Measurements from ENCODE around the gene POM121L2.
"Not testable (repeated sequence)": the region's sequence is repeated elsewhere in the genome, so short reads cannot be mapped to it uniquely, and the experiment has no call there.

The POM121L2 gene

DNA sequence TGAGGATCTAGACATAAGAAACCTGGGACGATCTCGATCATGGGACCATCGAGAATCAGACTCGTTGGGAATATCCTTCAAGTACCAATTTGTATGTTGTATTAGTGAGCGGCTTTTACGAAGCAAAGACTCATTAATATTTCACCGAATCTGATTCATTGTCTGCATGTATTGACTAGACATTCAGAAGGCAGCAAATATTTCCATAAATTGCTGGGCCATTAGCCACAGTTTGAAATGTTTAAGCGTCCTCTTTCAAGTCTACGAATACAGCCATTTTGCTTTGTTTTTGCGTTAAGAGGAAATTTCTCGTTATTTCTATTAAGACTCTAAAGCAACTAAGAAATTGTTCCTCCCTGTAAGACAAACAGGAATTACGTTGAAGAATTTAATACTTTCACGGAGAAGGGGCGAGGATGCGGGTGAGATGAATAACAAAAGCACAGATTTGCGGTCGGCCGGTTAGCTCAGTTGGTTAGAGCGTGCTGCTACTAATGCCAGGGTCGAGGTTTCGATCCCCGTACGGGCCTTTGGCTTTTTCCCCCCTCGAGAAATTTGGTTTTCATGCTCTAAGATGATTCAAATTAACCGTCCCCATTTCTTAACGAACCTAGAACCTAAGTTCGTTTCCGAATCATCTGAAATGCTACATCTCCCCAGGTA is 18.5 kb downstream of the POM121L2 start:
- DNase-seq: no peak

DNA sequence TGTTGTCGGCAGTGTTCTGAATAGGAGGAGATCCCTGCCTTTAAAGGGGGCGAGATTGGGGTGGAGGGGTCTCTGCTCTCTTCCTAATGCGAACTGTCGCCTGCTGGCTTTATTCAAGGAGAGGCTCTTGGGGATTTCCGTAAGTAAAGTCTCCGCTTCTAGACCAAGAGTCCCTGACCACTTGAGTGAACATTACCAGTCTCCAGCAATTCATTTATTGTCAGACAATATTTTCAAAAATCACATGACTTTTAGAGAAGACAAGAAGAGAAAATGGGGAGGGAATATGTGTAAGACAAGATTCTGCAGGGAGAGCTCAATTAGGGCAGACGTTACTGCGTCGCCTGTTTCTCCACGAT is 21.2 kb downstream of the POM121L2 start:
- no peak for DNase-seq

DNA sequence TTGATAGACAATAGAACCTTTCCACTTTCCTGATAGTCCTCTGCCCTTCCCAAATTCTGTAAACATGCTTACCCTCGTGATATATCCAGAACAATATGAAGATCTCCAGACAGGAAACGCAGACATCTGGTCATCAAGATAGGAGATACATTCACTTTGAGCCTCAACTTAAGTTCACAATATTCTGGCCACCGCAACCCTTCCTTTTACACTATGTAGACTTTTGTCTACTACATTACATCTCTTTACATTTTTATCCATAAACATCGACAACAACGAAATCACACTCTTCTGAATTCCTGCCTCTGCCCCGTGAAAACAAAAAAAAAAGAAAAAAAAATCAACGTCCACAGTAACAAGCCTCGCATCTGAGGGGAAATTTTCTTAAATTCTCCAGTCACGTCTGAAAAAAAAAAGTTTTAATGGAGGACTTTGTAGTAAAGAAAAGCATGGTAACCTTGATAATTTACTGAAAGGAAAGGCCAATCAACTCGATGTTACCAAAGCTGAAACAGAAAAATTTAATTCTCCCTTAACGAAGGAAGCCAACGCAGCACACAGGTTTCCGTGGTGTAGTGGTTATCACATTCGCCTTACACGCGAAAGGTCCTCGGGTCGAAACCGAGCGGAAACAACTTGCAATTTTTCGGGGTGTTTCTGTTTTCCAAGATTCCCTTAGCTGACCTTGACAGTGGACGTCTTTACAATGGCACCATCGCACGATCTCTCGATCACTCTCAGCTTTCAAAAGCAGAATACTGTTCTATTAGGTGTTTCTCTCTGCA is 21.8 kb downstream of the POM121L2 start:
- DNase-seq: no peak

DNA sequence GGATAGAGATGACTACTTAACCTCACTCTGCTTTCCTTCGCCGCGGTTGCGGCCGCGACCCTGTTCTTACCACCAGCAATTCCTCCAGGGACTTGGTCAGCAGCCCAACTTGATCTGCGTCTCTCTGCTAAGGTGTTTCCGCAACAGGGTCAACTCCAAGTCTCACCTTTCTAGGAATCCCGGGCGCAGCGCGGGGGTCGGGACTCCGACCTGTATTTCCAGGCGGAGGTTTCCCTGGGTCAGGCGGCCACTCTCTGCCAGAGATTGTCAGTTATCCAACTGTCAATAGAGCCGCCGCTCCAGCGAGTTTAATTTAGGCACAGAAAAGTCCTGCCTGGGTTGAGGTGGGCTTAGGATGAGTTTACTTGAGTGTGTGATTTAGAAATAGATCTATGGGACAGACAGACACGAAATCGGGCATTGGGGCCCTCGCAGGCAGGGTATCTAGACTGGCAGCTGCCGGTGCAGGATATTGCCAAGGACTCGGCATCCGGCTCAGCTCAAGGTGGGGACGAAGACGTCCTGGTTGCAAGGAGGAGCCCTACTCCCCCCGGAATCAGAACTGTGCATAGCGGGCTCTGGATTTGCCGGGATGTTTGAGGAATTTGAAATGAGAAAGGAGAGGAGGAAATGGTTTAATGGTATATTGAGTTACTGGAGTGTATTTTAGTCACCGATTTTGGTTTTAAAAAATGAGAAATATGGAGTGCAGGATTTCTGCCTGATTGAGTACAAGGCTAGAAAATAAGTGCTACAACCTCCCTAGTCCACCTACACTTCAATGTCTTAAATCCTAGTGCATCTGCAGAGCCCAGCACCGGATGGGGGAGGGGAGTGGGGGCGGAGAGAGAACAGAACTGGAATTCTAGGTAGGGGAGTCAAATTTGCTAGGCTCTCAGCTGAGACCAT is 23.7 kb downstream of the POM121L2 start:
- DNase-seq: no peak

DNA sequence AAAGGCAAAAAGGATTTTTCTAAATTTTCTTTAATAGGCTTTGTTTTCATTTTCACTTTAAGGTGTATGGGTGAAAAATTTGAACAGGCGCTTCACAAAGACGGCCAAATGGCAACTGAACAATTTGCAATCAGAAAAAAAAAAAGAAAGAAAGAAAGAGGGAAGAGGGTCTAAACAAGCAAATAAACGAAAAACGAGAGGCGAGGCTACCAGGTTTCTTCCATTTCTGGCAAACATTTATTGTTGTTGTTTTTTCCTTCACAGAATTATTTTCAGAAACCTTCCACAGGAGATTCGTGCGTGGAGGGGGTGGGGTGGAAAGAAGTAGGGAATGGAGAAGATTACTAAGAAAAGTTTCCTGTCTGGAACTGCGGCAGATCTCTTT is 24.3 kb downstream of the POM121L2 start:
- DNase-seq: no peak

DNA sequence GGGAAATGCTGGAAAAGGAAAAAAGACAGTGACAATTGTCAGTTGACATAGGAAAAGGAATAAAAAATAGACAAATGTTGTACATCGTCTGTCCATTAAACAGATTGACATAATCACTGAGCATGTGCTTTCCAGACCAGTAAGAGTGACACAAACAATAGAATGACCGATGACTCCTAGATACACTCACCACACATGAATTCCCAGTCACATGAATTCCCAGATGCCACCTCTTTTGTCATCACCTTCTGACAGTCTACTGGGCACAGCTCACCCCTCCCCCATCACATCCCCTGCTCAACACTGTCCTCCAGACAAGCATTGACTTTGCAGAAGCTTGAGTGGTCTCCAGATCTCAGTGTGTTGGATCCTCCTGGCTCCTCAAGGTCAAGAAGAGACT is 25.9 kb downstream of the POM121L2 start:
- no peak for DNase-seq

DNA sequence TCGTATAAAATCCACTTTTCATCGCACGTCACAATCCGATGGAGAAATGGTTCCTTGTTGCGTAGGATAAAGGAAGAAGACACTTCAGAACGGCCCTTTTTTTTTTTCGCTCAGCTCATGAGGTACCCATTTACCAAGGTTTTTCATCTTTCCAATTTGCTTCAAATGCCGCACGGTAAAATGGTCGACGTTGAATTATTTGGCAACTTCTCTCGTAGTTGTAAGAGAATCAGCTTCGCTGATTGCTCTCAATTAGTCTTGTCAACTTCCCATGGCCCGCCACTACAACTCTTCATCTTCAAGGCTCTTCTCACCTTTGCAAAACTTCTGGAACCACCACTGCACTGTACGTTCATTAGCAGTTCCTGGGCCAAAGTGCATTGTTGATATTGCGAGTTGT is 28.8 kb downstream of the POM121L2 start:
- no peak for DNase-seq

DNA sequence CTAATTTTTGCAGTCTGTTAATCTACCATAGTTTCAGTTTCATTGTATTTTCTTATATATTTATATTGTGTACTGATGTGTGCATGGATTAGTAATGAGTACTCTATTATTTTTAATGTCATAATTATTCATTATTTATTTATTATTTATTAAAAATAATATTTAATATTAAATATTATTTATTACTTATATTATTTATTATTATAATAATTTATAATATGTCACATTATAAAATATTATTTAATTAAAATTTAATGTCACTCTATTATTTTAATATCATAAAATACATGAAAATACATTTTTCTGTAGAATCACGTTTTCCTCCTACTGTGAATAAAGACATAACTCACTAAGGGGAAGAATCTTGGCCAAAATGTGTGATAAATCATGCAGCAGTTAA is 30.5 kb downstream of the POM121L2 start:
- no peak for DNase-seq

DNA sequence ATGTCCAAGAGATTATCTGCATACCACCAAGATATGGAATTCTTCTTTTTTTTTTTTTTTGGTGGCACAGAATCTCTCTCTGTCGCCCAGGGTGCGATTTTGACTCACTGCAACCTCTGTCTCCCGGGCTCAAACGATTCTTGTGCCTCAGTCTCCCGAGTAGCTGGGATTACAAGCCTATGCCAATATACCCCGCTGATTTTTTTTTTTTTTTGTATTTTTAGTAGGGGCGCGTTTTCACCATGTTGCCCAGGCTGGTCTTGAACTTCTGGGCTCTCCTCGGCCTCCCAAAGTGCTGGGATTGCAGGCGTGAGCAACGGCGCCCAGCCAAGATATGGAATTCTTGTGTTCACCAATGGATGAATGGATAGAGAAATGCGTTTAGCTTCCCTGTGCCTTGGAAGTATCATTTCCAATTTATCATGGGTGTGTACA is 31.0 kb downstream of the POM121L2 start:
- no peak for DNase-seq

DNA sequence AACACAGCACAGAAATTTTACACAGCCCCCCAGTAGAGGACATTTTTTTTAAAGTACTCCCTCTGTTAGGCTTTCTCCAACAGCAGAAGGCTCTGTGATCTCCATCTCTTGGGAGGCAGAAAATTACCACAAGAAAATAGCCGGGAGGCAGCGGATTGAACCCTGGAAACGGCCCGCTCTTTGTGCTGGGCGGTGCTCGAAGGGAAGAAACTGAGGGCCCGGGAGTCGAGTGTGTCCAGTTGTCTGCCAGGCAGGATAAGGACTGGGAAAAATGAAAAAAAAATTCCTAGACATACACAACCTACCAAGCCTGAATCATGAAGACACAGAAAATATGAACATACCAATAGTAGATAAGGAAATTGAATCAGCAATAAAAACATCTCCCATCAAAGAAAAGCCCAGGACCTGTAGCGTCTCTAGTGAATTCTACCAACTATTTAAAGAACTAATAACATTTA is 31.5 kb downstream of the POM121L2 start:
- DNase-seq: no peak

DNA sequence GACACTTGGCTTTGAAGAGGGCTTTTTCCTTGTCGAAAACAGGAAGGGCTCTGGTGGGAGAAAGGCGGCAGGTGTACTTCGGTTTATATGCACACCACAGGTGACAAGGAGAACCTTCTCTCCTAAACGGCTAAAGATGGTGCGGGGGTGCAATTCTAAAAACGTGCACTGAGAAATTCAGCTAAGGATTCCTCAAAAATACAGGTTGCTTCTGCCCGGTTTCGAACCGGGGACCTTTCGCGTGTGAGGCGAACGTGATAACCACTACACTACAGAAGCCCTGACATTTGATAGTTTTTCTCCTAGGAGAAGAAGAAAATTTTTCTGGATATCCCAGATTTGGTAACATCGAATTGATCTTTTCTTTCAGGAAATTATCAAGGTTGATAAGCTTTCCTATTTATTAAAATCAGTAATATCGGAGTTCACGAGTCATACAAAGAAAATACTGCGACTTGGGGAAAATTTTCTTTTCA is 32.0 kb downstream of the POM121L2 start:
- DNase-seq: no peak

DNA sequence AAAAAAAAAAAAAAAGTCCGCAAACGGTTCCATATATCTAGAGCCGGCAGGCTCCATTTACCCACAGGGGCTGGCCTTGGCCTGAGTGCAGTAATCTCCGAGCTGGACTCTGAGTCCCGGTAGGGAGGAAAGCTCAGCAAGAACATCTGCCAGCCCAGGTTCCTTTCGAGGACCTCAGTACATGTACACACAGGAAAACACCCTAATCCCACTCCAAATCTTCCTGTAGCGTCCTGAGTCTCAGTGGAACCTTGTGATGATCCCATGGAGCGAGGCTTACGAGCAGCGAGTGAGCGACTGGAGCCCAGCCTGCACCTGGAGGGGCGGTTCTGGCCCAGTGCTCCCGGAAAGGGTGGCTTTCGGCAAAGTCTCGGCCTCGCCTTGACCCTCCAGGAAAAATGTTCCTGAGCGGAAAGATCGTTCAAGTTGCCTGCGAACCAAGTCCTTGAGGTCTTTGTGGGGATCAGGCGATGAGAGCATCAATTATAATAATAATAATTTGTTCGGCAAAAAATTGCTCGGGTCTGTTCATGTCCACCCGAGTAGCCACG is 32.5 kb downstream of the POM121L2 start:
- DNase-seq: no peak

DNA sequence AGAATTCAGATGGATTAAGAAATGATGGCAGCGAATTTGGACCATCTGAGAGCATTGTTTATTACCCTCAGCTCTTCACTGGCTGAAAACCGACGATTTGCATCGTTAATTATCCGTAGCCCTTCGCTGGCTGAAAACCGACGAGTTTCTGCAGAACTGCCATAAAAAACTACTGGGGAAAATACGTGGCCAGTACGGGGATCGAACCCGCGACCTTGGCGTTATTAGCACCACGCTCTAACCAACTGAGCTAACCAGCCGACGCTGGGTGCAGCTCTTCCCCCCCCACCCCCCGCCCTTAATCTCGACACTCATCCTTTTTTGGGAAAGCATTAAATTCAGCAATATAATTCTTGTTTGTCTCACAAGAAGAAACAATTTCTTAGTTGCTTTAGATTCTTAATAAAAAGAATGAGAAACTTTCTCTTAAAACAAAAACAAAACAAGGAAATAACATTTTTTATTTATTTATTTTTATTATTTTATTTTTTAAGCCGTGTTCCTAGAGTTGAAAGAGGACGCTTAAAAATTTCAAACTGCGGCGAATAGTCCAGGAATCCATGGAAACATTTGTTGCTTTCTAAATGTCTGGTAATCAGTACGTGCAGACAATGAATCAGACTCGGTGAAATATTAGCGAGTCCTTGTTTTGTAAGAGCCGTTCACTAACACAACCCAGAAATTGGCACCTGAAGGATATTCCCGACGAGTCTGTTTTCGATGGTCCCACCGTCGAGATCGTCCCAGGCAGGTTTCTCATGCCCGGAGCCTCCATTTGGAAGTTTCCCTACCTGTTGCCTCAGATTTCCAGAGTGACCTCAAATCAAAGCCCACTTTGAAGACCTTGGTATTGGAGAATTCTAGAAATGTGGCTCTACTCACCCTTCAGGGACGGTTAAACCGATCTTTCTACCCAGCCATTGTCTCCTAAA is 36.8 kb downstream of the POM121L2 start:
- no peak for DNase-seq

DNA sequence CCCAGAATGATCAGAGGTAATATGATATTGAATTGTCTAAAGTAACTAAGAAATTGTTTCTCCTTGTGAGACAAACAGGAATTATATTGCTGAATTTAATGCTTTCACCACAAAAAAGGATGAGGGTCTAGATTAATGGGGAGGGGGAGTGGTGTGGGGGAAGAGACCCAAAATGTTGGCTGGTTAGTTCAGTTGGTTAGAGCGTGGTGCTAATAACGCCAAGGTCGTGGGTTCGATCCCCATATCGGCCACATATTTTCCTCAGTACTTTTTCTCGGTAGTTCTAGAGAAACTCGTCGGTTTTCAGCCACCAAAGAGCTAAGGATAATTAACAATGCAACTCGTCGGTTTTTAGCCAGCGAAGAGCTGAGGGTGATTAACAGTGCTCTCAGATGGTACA is 38.3 kb downstream of the POM121L2 start:
- no peak for DNase-seq

DNA sequence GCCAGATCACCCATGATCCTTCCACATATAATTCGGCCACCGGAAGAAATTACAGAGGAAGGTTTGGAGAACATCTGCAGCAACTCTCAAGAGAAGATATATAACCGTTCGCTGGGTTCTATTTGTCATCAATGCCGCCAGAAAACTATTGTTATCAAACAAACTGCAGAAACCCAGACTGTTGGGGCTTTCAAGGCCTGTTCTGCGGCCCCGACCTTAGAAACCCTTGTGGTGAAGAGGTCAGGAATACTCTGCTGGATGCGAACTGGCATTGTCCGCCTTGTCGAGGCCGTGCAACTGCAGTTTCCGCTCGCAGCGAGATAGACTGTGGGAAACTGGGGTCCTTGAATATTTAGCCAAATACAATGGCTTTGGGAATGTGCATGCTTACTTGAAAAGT is 43.3 kb downstream of the POM121L2 start:
- no peak for DNase-seq

DNA sequence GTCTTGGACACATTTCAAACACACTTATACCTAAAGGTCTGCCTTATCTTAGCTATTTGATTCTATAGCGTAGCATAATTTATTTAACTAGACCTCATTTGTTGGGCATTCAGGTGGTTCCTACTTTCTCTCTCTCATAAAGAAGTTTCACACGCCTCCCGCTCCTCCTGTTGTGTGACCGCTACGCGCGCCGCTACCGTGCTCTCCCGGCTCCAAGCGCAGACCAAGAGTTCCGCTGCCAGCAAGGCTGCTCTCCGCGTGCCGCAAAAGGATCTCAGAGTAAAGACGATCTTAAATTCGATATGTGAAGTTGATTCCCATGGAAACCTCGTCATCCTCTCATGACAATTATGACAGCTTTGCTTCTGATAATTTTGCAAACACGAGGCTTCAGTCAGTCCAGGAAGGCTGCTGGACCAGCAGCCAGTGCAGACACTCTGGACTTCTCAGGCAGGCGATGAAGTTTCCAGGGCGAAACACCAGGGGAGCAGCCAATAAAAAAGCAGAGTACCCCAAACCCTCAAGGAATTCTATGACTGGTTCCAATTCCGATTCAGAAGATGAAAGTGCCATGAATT is 44.1 kb downstream of the POM121L2 start:
- no peak for DNase-seq

DNA sequence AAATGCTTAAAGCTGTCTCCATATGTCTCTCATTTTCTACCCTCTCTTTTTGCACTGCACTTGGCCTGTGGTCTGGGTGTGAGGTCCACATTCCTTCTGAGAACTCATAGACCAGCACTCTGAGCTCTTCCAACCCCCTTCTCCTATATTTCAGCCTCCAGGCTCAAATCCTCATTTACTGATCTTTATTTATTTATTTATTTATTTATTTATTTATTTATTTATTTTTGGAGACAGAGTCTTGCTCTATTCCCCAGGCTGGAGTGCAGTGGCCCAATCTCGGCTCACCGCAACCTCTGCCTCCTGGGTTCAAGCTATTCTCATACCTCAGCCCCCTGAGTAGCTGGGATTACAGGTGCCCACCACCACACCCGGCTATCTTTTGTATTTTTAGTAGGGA is 45.1 kb downstream of the POM121L2 start:
- not testable (repeated sequence) for DNase-seq

DNA sequence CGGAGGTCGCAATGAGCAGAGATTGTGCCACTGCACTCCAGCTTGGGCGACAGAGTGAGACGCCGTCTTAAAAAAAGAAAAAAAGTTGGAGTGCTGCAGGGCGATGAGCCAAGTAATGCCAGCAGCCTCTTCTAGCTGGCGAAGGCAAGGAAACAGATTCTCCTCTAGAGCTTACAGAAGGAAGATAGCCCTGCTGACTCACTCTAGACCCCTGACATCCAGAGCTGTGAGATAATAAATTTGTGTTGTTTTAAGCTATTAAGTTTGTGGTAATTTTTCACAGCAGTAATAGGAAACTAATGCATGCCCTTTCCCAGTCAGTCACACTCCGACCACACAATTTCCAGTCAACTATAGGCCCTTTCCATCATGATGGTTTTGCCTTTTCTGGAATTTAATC is 48.2 kb downstream of the POM121L2 start:
- no peak for DNase-seq

DNA sequence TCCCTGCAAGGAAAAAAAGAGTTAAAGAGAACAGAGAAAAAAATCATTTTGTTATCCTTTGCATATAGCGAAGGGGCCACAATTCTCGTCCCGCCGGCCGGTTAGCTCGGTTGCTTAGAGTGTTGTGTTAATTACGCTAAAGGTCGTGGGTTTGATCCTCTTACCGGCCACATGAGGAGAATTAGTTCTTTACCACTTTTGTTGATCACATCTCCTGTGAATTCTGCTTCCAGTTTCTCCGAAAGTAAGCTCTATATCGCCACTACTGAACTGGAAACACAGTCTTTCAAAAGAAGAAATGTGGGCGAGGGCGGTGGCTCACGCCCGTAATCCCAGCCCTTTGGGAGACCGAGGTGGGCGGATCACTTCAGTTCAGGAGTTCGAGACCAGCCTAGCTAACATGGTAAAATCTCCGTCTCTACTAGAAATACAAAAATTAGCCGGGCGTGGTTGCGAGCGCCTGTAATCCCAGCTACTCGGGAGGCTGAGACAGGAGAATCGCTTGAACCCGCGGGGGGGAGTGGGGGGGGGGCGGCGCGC is 51.2 kb downstream of the POM121L2 start:
- no peak for DNase-seq

DNA sequence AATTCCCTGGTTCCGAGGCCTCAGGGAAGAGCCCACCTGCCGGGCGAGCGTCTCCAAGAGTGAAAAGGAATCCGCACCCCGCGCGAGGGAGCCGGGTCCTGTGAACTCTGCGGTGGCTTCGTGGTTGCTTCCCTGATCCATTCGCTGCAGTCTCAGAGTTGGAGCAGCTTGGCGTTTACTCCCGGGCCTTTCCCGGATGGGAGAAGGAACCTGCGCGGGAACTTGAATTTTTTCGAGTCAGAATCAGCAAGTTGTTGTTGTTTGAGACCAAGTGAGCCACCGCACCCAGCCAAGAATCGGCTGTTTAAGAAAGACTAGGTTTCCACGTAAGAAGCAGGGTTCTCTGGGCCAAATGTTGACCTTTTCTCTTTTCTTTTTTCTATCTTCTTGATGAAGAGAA is 51.7 kb downstream of the POM121L2 start:
- DNase-seq: no peak
